CD4-positive, alpha-beta T cell treated with Interleukin-15 for 1 hour (primary cell): ENCODE data around the gene SERPINA1.

Experiments used
- DNase-seq: peaks from one replicate; pipeline ENCODE4 v3.0.0-alpha.2; 2020

SERPINA1 gene

DNA sequence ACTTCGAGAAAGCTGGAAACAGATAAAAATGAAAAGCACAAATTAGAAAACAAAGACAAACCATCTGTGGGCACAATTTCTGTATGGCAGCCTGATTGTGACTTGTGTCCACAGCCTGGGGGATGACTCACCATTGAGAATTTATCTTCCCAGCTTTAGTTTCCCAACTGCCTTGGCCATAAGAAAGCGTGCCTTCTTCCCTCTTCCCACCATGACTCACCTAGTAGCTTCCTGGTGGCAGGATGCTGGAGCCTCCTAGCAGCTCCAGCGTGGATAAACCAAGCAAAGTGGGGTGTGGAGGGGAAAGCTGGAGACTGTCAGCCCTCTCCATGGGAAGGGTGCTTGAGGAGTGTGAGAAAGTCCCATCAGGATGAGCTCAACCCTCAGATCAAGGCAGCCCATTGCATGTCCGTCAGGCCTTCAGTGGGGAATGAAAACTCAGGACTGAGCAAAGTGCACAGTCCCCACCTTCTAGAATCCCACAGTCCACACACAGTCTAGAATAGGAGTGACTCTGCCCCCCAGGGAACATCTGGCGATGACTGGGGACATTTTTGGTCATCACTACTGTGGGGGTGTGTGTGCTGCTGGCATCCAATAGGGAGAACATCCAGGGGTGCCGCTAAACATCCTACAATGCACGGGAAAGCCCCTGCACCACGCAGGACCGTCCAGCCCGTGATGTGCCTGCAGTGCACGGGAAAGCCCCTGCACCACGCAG, 42.9 kb downstream of the SERPINA1 start:
- DNase-seq = no peak

DNA sequence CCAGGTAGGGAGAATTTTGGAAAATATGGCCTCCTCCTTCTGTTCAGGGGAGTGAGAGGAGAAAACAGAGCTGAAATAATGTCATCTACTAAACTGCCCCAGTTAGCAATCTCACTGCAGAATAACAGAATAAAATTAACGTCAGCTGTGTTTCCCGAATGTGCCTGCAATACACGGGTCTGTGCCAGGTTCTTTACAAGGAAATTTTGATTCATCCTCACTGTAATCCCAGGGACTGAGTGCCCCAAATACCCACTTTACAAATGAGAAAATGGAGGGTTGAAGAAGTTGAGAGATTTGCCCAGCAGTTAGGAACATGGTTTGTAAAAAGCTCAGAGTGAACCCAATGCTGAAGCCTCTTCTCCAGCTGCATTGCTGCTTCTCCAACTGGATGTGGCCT, 44.0 kb downstream of the SERPINA1 start:
- DNase-seq = no peak

DNA sequence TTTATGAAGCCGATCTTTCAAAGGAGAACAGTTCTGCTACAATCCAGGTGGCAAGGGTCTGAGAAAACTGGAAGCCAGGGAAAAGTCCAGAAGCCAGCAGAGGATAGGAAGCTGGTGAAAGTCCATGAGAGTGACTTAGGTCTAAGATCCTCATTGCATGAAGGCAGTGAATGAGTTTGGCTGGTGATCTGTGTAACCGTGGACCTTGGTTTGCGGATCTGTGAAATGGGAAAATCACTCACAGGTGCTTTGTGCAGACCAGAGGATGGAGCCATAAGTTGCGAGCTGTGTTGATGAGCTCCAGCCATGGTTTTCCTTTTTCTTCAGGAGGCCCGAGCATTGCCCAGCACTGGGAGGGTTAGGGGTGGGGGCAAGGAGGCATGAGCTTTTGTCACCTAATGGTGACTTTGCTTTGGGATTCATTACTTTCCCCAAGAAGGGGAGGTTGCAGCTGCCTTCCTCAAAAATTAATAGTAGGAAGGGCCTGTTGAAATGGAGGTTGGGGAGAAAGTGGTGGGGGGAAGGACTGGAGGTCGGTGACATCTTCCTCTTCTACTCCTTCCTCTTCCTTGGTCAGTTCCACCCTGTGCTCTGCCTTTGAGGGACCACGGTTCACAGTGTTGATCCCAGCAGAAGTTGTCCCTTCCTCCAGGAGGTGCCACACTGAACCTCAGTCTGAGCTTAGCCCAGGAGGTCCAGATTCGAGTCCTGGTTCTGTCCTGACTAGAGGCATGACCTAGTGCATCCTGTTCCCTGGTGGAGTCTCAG, 45.0 kb downstream of the SERPINA1 start:
- DNase-seq = no peak

DNA sequence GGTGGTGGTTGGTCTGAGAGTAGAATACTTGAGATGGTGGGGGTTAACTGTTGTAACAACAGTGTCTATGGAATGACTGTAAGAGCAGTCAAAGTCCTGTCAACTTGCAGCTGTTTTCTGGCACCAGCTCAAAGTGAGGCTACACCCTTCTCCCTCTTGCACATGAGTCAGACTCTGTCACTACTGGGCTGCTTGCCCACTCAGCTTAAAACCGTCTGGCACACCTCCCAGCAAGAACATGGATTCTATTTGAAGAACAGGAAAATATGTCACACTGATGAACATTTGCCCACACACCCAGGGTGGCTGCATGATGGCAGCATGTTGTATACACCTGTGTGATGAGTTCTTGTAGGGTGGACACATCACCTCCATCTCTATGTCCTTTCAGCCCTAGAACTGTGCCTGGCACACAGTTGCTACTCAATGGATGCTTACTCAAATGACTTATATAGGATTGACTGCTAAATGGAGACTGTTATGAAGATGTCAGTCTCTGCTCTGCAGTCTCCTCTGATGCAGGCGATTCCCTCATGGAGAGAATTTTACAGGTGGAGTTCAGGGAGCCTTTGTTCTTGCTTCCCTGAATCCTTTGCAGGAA, 46.0 kb downstream of the SERPINA1 start:
- DNase-seq = no peak

DNA sequence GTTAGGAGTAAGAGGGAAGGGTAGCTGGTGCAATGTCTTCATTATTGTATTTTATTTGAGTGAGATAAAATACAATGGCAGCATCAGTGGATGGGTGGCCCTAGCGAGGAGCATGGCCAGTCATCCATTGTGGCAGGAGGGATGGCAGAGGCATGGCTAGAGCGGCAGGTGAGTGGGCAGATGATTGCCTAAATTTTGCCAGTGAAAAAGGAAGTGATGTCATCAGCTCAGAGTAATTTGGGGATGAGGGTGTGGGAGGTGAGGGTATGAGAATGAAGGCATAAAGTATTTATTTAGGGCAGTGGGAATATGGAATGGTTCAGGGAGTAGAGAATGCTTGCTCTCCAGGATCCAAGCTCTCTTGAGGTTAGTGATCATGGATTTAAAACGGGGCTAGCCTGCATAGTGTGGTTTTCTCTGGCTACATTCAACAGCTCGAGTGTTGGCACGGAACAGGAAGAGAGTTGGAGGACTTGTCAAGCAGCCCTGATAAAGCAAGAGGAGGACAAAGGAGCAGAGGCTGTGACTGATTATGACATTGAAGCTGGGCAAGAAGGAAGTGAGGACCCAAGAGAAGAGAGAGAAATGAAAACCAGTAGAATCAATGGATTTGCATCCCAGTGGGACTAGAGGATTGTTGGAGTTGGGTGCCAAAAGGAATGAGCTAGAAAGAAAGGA, 46.6 kb downstream of the SERPINA1 start:
- DNase-seq = no peak

DNA sequence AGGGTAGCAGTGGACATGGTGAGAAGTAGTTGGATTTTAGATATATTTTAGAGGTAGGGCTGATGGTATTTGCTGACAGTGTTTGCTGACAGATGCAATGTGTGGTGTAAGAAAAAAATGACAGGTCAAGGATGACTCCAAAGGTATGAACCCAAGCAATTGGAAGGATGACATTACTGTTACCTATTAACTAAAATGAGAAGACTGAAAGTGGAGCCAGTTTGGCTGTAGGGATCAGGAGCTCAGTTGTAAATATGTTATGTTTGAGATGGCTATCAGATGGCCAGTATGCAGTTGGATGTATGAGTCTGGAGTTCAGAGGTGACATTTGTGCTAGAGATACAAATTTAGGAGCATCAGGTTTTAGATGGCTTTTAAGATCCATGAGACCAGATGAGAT, 47.9 kb downstream of the SERPINA1 start:
- no peak for DNase-seq

DNA sequence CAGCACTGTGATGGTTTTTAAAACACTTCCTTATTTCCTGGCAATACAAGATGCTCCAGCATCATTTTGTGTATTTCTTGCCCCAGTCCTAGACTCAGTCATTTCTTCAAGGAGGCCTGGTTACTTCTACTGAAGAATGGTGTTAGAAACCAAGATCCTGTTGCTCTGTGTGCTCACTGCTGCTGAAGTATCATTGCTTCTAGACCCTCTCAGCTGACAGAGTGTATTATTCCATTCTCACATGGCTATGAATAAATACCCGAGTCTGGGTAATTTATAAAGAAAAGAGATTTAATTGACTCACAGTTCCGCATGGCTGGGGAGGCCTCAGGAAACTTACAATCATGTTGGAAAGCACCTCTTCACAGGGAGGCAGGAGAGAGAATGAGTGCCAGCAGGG, 50.4 kb downstream of the SERPINA1 start:
- no peak for DNase-seq

DNA sequence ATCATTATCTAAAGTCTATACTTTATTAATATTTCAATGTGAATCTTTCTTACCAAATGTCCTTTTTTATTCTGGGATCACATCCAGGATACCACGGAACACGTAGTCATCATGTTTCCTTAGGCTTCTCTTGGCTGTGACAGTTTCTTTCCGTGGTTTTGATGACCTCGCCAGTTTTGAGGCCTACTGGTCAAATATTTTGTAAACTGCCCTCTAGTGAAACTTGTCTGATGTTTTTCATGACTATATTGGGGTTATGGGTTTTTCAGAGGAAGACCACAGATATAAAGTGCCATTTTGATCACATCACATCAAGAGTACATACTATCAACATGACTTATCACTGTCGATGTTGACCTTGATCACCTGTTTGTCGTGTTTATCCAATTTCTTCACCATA, 51.1 kb downstream of the SERPINA1 start:
- DNase-seq = no peak

DNA sequence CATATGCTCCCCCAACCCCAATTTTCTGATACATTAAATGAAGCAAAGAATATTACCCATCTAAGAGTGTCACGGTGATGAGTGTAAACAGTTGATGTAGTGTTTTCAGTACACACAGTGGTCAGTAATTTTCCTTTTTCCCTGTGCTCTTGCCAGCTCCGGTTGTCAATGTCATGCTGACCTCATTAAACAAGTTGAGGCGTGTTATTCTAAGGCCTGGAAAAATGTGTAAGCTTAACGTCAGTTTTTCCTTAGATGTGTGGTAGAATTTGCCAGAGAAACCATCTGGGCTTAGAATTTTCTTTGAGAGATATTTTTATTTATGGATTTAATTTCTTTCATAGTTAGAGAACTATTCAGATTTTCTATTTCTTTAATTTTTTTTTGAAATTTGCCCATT, 53.5 kb downstream of the SERPINA1 start:
- DNase-seq = no peak

DNA sequence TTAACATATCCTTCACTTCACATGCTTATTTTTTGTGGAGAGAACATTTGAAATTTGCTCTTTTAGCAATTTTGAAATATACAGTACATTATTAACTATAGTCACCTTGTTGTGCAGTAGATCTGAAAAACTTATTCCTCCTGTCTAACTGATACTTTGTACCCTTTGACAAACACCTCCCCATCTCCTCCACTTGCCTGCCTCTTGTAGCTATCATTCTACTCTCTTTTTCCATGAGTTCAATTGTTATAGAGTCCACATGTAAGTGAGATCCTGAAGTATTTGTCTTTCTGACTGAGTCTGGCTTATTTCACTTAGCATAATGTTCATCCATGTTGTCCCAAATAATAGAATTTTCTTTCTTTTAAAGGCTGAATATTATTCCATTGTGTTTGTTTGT, 55.8 kb downstream of the SERPINA1 start:
- no peak for DNase-seq

DNA sequence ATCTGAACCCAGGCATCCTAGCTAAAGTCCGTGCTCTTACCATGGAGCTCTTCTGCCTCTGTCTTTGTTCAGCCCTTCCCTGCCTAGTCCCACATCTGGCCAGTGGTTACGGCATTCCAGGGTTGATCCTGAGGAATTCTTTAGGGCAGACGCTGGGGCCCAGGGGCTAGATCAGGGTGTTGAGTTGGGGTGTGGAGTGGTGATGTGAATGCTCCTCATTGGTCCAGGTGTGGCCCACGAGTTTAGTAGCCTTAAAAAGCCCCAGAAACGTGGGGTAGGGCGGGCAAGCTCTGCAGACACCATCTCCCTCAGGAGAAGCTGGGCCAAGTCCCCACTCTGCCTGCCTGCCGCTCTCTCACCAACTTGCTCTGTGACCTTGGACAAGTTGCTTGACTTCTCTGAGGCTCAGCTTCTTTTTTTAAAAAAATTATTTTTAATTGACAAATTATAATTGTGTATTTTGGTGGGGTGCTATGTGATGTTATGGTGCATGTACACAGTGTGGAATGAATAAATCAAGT, 56.3 kb downstream of the SERPINA1 start:
- DNase-seq = no peak

DNA sequence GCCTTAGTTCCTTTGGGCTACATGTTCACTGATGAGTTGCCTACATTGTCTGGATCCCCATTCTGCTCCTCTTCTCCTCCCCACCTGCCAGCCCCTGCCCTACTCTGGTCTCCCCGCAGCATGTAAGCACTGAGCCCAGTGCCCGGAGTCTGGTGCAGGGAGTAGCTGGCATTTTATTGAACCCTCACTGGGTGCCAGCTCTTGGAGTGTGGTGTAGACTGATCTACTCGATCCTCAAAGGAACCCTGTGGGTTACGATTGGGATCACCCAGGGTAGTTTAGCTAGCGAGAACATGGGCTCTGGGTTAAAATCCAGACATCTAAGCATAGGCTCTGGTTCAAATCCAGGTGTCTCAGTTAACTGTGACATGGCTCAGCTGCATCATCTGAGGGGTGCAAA, 56.9 kb downstream of the SERPINA1 start:
- no peak for DNase-seq

DNA sequence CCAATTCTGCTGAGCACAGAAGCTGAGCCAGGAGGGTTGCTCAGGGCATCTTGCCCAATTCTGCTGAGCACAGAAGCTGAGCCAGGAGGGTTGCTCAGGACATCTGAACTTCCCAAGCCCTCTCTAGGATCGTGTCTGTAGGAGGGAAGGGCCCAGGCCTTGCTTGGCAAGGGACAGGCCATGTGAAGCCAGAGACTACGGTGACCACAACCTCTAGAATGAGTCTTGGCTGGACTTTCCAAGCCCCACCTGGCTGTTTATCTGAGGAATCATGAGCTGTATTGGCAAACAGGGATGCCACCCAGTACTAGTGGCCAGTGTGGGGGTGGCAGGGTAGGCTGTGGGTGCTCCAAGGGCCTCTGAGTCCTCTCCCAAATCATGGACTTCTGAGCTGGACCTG, 57.5 kb downstream of the SERPINA1 start:
- no peak for DNase-seq

DNA sequence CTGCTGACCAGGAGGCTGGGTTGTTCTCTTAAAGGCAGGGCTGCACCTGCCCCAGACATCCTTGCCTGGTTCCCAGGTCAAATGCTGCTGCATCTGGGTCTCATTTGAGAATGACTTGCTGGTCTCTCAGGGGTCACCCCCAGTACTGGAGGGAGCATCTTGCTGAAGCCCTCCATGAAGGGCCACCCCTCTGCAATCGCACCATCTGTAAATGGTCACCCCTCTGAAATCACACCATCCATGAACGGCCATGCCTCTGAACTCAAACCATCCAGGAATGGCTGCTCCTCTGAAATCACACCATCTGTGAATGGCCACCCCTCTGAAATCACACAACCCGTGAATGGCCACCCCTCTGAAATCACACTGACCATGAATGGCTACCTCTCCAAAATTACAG, 58.0 kb downstream of the SERPINA1 start:
- DNase-seq = no peak

DNA sequence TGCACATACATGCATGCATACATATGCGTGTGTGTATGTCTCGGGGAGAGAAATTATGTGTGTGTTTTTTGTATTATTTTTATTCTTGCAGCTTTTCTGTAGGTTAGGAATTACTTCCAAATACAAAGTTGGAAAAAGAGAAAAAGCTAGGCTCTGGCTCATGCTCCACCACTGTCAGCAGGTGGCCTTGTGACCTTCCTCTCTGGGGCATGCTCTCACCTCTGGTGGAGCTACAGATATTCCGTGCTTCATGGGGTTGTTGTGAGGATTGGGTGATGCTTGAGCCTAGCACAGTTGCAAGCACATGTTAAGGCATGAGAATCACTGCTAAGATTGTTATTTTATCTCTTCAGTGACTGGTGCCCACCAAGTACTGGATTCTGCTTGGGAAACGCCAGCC, 58.5 kb downstream of the SERPINA1 start:
- DNase-seq = no peak

DNA sequence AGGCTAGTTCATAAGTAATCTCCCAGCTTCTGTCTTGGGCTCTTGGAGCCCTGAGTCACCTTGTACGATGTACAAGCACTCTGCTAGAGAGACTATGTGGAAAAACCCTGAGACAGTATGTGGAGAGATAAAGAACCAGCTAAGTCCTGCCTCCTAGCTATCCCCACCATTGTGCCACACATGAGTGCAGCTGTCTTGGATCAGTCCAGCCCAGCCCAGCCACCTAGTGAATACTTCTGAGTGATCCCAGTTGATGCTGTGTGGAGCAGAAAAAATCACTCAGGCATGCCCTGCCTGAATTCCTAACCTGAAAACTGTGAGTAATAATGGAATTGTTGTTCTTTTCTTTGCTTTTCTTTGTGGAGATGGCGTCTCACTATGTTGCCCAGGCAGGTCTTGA, 60.2 kb downstream of the SERPINA1 start:
- no peak for DNase-seq
